Stimulated activated naive CD4-positive, alpha-beta T cell (primary cell): ENCODE measurements around the gene MINDY4.

Experiments used
- DNase-seq, 6 experiments: peaks; one replicate each; lab custom pipeline; 2025; lab: John Stamatoyannopoulos, UW

Gene MINDY4

DNA sequence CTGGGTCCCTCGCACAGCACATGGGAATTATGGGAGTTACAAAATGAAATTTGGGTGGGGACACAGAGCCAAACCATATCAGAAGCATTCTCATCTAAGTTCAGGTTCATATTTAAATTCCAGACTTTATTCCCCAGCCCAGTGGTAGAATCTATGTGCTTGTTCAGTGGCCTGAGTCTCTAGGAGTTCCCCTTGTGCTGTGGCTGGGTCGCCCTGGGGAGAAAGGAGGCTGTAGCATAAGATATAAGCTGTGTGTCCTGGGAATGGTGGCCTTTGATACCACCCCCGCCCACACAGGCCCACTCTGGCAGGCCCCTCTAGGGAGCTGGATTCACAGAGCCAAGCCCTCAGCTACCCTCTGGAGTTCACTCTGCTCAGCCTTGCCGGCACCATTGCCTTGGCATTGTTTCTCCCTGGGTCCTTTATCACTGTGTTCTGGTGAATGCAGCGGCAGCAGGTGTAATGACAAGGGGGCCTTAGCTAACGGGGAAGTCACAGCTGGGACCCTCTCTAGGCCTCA, 64.2 kb downstream of the MINDY4 start:
- no peak for DNase-seq

DNA sequence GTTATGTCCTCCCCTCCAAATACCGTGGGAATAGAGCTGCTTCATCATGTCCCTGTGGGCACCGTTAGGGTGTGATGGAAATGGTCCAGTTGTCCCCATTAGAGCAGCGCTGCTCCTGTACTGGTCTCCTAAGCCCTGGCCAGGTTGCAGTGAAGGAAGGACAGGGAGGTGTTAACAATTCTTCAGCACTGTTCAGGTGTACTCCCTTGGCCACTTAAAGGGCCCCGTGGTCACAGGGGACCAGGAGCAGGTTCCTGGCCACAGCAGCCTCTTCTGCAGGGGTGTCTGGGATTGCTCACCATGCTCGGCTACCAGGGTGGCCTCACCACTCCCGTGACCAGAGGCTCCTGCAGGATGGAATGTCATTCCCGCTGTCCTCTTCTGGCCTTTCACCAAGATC, 65.8 kb downstream of the MINDY4 start:
- DNase-seq, result no peak

DNA sequence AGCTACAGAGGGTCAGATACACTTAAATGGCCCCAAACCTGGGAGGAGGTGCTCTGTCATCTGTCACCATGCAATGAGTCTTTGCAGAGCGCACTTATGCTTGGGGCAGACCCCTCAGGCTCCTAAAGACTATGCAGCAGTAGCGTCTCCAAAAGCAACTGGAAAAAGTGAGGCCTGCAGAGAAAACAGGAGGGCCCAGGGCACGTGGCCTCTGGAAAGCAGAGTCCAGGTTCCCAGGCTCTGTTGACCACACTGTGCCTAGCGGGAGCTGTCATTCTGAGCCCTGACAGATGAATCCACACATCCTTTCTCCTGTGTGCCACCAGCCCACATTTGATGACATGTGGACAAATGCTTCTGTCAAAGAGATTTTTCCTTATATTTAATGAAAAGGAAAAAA, 66.4 kb downstream of the MINDY4 start:
- DNase-seq, result no peak

DNA sequence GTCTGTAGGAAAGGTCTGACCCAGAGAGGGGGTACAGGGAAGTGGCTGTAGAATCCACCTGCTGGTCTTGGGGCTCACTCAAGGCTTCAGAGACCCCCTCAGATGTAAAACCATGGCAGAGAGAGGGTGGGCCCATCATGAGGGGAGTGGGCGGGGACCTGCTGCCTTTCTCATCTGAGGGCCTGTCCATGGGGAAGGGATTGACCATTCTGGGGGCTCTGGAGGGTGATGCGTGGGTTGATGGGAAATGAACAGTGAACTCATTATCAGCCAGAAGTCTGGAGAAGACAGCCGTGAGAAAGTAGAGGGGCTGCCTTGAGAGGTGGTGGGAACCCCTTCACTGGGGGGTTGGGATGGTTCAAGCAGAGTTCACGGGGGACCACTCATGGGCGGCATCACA, 66.8 kb downstream of the MINDY4 start:
- no peak for DNase-seq

DNA sequence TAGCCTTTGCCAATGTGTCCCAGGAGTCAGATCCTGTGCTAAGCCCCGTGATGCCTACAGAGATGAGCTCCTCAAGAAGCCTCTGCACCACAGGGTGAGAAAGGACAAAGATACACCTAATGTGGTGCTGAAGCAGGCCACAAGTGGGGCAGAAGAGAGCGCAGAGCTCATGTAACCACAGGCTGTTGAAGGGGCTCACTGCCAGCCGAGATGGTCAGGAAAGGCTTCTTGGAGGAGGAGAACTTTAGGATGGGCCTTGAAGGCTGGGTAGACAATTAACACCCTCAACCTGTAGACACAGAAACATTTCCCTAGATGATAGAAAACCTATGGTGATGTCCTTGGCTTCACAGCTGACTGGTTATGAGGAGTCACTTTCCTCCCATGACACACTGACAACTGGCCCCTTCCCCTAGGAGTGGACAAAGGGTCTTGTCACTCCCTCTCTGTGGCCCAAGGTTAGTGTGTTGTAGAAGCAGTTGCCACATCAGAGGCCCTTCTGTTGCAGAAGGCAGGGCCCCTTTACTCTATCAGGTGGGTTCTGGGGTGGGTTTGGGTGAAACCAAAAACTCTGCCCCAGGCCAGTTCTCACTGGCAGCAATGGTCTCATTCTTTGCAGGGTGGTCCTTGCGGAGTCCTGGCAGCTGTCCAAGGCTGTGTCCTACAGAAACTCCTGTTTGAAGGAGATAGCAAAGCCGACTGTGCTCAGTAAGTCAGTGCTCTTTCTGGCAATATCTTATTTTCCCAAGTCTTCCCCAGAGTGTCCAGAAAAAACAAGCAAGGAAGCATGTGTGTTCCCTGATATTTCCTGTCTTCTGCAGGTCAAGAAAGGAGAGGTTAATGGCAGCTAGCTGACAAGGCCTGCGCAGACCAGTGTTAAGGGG, 69.2 kb downstream of the MINDY4 start:
- no peak for DNase-seq

DNA sequence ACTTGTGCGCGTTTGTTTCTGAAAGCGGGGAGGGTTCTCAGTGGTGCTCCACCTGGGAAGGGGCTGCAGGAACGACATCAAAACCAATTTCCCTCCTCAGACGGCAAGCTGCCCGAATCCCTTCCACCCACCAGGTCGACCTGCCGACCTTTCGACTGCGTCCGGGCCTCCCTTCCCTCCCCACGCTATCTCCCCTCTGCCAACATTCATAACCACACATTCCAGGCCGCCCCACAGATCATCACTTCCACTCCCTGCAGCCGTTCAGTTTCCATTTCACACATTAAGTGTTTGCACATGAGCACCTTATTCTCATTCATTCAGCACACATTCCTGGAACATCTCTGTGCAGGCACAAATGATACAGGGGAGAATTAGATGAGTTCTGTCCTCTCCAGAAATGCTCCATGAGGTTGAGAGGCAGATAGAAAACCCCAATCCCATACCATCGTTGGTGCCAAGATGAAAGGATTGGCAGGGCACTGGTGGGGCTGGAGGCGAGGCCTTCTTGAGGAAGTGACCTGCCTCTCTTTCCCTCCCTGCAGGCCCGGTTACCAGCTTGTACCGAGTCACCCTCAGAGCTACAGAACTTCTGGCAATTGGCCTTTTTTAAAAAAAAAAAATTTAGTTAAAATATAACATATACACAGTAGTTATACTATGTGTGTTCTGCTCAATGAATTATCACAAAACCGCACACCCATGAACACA, 70.0 kb downstream of the MINDY4 start:
- DNase-seq, result no peak

DNA sequence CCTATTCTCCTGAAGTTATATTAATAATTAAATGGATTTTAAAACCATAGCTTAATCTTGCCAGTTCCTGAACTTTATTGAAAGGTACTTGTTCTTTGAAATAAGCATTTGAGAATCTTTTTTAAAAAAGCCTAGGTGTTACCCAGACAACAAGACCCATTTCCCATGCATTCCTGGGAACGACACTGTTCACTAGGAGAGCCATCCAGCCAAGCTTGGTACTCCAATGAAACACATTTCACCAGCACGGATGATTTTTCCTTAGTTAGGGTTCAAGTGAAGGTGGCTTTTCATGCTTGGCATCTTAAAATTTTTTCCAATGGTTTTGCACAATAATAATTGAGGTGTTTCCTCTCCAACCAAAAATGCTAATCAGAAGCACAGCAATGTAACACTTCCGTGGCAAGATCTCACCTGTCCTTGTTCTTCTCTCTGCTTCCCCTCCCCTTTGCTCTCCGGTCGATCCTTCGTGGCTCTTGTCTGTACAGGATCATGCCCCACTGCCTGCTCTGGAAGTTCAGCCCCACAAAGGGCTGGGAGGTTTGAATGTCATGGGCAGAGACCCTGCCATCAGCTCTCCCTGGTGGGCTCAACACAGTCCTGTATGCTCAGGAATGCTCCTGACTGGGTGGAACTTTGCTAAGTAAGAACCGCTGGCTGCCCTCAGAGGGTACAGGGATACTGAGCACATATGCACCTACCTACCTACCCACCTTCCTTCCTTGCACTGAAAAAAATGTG, 70.8 kb downstream of the MINDY4 start:
- DNase-seq, result no peak

DNA sequence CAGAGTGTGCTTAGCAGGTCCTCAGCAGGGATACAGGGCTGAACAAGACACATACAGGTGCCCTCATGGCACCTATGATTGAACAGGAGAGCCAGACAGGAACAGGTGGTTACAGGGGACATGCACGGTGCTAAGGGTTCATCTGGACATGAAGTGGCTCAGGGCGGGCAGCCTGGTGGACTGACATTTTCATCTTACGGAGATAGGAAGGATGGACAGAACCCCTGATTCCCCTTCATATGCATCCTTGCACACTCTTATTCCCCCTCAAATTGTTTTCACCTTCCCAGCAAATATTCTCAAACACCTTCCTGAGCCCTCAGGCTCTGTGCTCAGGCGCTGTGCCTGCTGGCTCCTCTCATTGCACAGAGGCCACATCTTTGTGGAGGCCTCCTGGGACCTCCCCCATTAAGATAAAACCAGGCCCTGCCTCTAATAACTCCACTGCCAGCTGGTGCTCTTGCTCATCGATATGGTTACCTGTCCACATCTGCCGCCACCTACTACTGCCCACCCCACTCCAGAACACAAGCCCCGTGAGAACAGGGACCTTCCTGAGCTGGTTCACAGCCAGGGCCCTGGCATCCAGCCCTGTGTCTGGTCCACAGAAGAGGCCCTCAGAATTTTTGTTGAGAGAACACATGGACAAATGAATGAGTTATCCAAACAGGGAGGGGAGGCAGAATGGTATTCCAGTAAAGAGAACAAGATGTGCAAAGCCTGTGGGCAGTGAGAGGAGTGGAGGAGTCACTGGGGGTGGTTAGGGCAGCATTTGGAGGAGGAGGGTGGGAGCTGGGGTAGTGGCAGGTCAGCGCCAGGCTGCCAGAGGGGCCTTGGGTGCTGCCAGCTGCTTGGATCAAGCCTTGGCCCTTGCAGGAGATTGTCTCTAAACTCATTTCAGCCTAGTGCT, 71.6 kb downstream of the MINDY4 start:
- no peak for DNase-seq

DNA sequence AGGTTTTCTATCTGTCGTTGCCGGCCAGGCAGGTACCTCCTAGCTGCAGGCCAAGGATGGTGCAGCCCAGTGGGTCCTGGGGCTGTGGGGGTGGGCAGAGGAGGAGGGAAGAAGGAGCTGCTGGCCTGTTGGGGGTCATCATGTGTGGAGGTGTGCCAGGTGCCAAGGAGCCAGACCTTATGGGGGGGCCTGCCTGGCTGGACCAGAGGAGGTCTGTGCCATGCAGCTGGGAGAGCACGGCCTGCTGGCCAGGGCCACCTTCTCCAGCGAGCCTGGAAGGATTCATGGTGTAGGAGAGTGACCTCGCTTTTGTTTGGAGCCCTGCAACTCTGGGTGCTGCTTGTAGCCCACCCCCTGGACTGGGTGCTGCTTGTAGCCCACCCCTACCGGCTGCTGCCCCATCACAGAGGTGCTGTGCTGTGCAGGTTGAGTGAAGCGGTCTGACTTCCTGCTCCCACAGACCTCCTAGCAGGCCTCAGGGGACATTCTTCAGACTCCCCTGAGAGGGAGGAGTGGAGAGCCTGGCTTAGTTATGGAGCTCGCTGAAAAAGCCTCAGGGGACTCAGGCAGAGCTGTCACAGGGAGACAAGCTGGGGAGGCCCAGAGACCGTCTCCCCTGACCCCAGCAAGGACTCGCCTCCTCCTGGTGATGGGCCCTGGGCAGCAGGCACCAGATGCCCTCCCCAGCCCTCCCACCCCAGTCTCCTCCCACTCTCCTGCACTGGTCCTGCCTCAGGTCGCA, 72.7 kb downstream of the MINDY4 start:
- no peak for DNase-seq

DNA sequence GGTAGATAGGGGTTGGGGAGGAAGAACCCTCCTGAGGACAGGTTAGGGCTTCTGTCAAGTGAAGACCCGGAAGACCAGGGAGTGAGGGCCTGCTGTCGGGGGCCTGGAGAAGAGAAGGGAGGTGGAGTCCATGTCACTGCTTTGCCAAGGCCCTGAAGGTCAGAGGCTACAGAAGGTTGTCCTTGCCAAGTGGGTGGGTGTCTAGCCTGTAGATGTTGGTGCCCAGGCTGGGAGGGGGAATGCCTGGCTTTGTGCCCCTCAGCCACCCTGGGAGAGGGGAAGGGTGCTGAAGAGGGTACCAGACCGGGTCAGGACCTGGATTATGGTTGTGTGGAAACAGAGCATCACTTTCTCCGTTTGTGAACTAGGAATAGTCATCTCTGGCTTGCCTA, 73.3 kb downstream of the MINDY4 start:
- no peak for DNase-seq

DNA sequence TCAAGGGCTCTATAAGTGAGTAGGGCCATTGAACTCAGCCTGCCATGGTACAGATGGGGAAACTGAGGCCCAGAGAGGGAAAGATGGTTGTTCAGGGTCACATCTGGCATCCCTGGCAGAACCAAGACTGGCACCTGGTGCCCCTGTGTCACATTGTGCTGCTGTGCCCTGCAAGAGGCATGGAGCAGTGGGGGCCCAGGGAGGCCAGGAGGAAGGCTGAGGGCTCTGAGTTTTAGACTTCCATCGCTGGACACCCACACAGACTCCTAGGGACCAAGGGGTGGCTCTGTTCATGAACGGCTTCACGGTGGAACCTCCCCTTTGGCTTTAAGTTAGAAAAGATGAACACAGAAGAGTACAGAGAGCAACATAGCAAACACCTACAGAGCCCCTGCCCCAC, 73.7 kb downstream of the MINDY4 start:
- no peak for DNase-seq

DNA sequence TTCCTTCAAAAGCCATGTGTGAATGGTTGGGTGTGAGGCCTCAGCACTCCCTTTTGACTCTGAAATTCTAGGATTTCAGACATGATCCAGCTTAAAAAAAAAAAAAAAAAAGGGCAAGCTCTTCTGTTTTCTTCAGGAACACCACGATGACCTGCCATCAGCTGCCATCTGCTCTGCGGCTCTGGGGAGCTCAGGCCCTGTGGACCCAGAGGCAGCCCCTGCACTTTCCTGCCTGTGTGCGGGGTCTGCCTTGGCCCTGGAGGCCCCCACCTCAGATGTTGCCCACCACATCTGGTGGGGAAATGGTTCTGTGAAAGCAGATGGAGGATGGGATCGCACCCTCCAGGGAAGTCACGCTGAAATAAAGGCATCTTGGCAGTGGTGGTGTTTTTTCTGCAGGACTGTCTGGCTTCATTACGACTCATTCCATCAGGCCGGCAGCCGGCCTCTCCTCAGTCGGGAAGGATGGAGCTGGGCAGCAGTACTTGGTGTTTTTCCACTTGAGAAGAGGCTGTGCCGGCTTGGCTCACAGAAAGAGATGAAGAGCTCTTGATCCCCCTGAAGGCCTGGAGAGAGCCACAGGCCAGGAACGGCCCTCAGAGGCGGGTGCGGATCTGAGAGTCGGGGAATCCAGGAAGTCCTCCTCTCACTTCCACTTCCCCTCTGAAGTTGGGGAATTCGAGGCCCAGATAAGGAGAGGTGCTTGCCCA, 74.4 kb downstream of the MINDY4 start:
- no peak for DNase-seq

DNA sequence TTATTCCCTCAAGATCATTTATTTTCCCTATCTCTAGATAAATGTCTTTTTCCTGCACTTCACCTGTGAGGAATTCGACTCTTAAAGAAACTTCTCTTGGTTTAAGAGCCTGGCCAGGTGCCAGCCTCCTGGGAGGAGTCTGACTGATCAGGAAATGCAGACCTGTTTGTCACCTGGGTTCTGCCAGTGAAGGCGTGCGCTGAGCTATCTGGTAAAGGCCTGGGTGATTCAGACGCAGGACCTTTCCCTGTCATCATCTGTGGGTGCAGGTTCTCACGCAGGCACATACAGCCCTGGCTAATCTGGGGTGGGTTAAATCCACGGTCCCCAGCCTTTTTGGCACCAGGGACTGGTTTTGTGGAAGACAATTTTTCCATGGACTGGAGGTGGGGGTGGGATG, 75.2 kb downstream of the MINDY4 start:
- no peak for DNase-seq

DNA sequence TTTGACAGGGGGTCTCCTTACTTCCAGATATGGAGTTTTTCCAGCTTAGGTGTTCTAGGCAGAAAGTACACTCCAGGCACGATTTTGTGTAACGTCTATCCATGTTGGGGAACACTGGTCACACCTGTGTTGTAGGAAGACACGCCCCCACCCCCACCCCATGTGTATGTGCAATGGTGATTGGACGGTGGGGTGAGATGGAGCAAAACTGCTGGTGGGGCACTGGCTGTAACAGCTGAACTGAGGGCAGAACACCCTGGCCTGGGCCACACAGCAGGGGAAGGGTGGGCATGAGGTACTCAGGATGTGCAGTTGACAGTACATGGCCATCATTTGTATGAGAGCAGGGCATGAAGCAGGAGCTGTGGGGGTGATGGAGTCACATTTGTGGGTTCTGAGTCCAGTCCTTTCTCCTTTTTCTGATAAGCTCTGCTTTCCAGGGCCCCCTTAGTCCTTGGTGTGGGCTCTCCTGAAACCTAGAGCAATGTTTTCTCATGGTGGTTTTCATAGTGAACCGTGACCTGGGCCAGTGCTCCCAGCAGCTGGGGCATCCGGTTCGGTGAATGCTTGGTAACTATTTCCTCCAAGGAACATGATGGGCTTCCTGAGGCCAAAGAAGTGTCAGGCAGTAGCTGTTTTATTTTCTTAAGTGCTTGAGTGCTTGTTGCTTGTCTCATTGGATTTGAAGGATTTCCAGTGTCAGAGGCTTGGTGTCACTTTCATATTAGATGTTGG, 77.1 kb downstream of the MINDY4 start:
- DNase-seq, result no peak

DNA sequence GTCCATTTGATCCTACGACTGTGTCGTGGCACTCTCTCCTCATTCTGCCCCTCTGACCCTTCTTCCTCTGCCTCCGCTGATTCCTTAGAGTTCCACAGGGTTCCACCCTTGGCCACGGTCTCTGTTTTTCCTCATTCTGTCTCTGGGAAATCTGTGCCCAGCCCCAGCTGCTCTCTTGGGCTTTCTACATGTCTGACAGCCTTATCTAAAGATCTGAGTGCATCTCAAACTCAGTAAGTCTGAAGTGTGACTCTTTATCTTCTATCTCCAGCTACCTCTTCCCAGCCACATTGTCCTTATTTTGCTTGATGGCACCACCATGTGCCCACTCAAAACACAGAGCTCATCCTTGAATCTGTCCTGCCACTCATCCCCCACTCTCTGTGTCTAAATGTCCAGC, 78.3 kb downstream of the MINDY4 start:
- no peak for DNase-seq

DNA sequence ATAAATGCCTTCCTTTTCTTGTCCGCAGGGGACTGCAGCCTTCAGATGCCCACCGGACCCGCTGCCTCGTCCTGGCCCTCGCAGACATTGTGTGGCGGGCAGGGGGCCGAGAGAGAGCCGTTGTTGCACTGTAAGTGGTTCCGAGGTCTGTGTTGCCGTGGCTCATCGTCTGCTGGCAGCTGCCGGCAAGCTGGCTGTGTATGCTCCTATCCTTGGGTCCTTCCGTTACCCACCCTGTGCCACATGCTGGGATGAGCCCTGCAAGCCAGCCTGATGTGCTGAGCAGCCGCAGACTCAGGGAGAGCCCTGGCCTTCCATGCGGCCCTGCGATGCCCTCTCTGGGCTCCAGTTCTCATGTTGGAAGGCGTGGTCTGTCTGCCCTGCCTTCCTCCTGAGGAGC, 79.2 kb downstream of the MINDY4 start:
- DNase-seq, result no peak

DNA sequence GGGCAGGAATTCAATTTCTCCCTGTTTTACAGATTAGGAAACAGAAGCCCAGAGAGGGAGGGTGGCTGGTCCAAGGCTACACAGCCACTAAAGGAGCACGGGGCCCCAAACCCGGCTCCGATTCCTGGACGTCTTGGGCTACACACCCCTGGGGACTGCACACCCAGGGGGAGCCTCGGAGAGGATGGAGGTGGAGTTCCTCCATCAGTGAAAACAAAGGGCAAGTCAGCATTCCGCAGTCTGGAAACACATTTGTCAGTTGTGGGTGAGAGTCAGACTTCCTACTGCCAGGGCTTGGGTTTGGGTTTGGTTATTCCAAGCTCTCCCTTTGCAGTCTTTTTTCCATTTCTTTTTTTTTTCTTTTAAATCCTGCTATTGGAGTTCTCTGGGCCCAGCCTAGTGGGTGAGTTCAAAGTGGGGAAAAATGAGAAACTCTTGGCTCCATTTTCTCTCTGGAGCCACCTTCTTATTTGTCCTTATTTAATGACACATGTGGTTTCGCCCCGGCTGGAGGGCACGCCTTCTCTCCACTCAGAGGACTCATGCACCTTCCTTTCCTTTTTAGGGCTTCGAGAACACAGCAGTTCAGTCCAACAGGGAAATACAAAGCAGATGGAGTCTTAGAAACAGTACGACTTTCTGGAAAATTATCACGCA, 80.6 kb downstream of the MINDY4 start:
- no peak for DNase-seq

DNA sequence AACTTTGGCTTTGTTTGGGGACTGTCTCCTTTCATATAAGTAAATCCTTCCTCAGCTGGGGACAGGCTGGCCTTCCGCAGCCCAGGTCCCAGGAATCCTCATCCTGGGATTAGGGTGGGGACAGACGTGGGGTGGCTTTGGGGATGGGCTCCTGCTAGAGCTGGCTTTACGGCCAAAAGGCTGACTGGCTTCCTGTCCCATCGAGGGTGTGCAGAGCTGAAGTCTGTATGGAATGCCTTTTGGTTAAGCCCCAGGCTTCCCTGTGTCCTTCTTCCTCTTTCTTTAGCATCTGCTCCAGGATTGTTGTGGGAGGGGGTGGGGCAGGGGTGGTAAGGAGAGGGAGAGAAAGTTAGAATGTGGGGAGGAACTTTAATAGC, 81.1 kb downstream of the MINDY4 start:
- no peak for DNase-seq

DNA sequence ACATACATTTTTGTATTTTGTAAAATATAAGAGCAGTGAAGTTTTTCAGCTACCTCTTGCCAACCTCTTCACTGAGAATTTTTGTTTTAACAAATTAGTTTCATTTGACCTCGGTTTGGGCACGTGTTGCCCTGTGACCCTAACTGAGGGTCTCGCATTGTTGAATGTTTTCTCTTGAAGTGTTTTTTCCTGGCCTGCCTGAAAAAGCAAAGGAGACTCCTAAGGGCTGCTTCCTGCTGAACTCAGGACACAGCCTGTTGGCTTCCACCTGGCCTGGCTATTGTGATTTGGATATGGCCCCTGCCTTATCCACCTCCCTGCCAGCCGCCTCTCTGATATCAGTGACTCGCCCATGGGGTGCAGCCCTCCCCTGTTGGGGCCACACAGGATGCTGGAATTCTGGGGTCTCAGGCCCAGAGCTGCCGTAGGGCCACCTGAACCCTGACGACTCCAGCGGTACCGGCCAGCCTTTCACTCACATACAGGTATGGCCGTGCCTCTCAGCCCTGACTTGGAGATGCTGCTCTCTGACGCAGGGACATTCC, 81.6 kb downstream of the MINDY4 start:
- no peak for DNase-seq
